Measurements from ENCODE around the gene CDKN1C. TPM values are rescaled to one million over a fixed set of nuclear protein-coding genes. Genes with fewer than 3 reads are reported as not detected.

The CDKN1C gene
- total and polyA plus RNA-seq, 2 of the 8 experiments (the other 6 are each of a cell fraction or from before 2014, with no cell fraction given): 12.8 to 14.1 TPM

GRCh38 chr11:2911785-2912391 lies 26.3 kb upstream of the CDKN1C start:
- H4K5ac ChIP-seq (ENCODE audit: insufficient read length, low read depth, low read length): no peak overlapping the region
- H3K79me1 ChIP-seq (ENCODE audit: low read depth, low read length): no peaks in the 10 kb centered on the region
- FAIRE-seq (no peak), DNase-seq (ENCODE audit: low read depth in 1 of 2, low spot score in 2 of 2) (no peak)
- H3K4me3 ChIP-seq (ENCODE audit: extremely low read depth in 1 of 4, insufficient read depth in 2 of 4, low read depth in 3 of 4, low read length in 4 of 4): no peak overlapping the region
- H3K23ac ChIP-seq (ENCODE audit: insufficient read length): no peak overlapping the region
- H3K79me2 ChIP-seq (ENCODE audit: control insufficient read depth in 1 of 2, insufficient read depth in 2 of 2, low read length in 2 of 2): no peaks in the 10 kb centered on the region
- no peaks in the 10 kb centered on the region for H3K9me3 ChIP-seq (ENCODE audit: insufficient read depth in 2 of 2, low read depth in 1 of 2, low read length in 1 of 2)
- peak overlapping the region; percentile 53; the same call in 1 of the 2 replicates for H2AK5ac ChIP-seq (ENCODE audit: low read depth, low read length)
- H2BK5ac ChIP-seq (ENCODE audit: low read depth, low read length): 0 out of 2 replicates have a peak overlapping the region, but pooled peaks have one; percentile 39
- H4K20me1 ChIP-seq (replicated peaks in 1 of 2; ENCODE audit: control insufficient read depth in 1 of 2, insufficient read depth in 2 of 2, low read length in 2 of 2): peaks cover 0 to 4% of the 10 kb centered on the region in 2 experiments
- H2BK12ac ChIP-seq (ENCODE audit: low read depth, low read length): peak overlapping the region; percentile 29
- H2BK20ac ChIP-seq (ENCODE audit: low read length): no peak overlapping the region
- H4K8ac ChIP-seq (ENCODE audit: extremely low read depth, insufficient read depth, low read length): no peak overlapping the region; the same call in 1 of the 2 replicates
- no peak overlapping the region for H3K9ac ChIP-seq (replicated peaks in 1 of 4; ENCODE audit: extremely low read depth in 1 of 4, low read depth in 3 of 4, low read length in 3 of 4)
- no peak overlapping the region for H3K18ac ChIP-seq (ENCODE audit: extremely low read depth, low read length)
- H3K4ac ChIP-seq (replicated peaks; ENCODE audit: insufficient read length, low read depth, low read length): no peak overlapping the region
- no peak overlapping the region for H2AFZ ChIP-seq (ENCODE audit: low read length)
- H3K4me1 ChIP-seq (replicated peaks in 1 of 4; ENCODE audit: control insufficient read depth in 3 of 4, insufficient read depth in 4 of 4, low read length in 3 of 4): peaks cover 0 to 19% (median 8%) of the 10 kb centered on the region in 4 experiments; a peak in 4 of 7 replicates
- H2BK15ac ChIP-seq (ENCODE audit: low read length): 0 out of 2 replicates have a peak overlapping the region, but pooled peaks have one; percentile 16
- ChIA-PET CTCF (ENCODE audit: partially characterized antibody) (interaction anchor here (0.8 to 3.4 kb wide), 6 partner anchors 10 to 380 kb away, joined by 3 to 19 read pairs (median 4); partner anchors contain the start of gene CDKN1C), POLR2A (ENCODE audit: partially characterized antibody) (interaction anchor here (1.4 to 1.8 kb wide), 2 partner anchors 9 to 29 kb away, joined by 3 to 6 read pairs; a partner anchor contains a TSS)
- H4K91ac ChIP-seq (replicated peaks; ENCODE audit: insufficient read length, low read length): no peak overlapping the region
- TF ChIP-seq ASH2L (IDR thresholded peaks at IDR 0.05; ENCODE audit: low read length): no peak
- no peak for TF ChIP-seq SIN3A (conservative IDR thresholded peaks at IDR 0.05 in 1 of 2, IDR thresholded peaks at IDR 0.05 in 1 of 2; ENCODE audit: low read depth in 1 of 2, low read length in 2 of 2)
- TF ChIP-seq JUND (IDR thresholded peaks at IDR 0.05; ENCODE audit: low read length): no peak
- TF ChIP-seq RBBP5 (IDR thresholded peaks at IDR 0.05; ENCODE audit: borderline replicate concordance, low read depth, low read length): no peak
- no peak for TF ChIP-seq CTBP2 (IDR thresholded peaks at IDR 0.05; ENCODE audit: borderline replicate concordance, insufficient read depth, insufficient read length, low read length)
- no peak for TF ChIP-seq CBX8 (IDR thresholded peaks at IDR 0.05; ENCODE audit: borderline replicate concordance, low read depth, low read length)
- no peak for TF ChIP-seq POU5F1 (IDR thresholded peaks at IDR 0.05; ENCODE audit: low read depth, low read length)
- TF ChIP-seq GTF2F1 (IDR thresholded peaks at IDR 0.05; ENCODE audit: borderline replicate concordance, low read depth, low read length): no peak
- TF ChIP-seq TEAD4 (IDR thresholded peaks at IDR 0.05; ENCODE audit: low read depth, low read length): no peak
- TF ChIP-seq PHF8 (conservative IDR thresholded peaks at IDR 0.05; ENCODE audit: low read depth, low read length): no peak
- H3K23me2 ChIP-seq (ENCODE audit: low read depth, low read length): no peaks in the 10 kb centered on the region
- 89% methylated on average over 12 of the region's 12 CpGs; no CpG with 5 or more reads in 1 of the 2 experiments for WGBS, 2 experiments (ENCODE audit: extremely low coverage in 1 of 2, insufficient coverage in 1 of 2, insufficient read length in 1 of 2, insufficient replicate concordance in 2 of 2, low coverage in 1 of 2, low lambda C conversion rate in 2 of 2, missing lambda C conversion rate in 1 of 2)
- no peak overlapping the region for H3K14ac ChIP-seq (ENCODE audit: insufficient read length)
- H2BK120ac ChIP-seq (replicated peaks; ENCODE audit: low read depth, low read length): no peak overlapping the region
- H3K27me3 ChIP-seq (replicated peaks in 1 of 4; ENCODE audit: control insufficient read depth in 3 of 4, extremely low read depth in 1 of 4, insufficient read depth in 3 of 4, low read length in 3 of 4): no peaks in the 10 kb centered on the region
- no peaks in the 10 kb centered on the region for H3K36me3 ChIP-seq (ENCODE audit: control insufficient read depth in 2 of 4, insufficient read depth in 4 of 4, low read length in 3 of 4)
- no peak overlapping the region for H3K27ac ChIP-seq (ENCODE audit: low read depth, low read length)
- no peak overlapping the region for H3K56ac ChIP-seq (replicated peaks; ENCODE audit: insufficient read length, low read depth, low read length)
- H3K4me2 ChIP-seq (ENCODE audit: insufficient read depth in 1 of 2, low read depth in 2 of 2, low read length in 2 of 2): no peak overlapping the region

All from H1 (cell line).